Endothelial cell of hepatic sinusoid (primary cell): ENCODE data around the gene METTL4.

Experiments used
- in situ Hi-C: cut with HindIII; loops from 2 replicates; pipeline ENCODE4 v1.10.0; 2017; ENCODE audit warnings: low sequenced_read_pairs

METTL4 gene, protein sequence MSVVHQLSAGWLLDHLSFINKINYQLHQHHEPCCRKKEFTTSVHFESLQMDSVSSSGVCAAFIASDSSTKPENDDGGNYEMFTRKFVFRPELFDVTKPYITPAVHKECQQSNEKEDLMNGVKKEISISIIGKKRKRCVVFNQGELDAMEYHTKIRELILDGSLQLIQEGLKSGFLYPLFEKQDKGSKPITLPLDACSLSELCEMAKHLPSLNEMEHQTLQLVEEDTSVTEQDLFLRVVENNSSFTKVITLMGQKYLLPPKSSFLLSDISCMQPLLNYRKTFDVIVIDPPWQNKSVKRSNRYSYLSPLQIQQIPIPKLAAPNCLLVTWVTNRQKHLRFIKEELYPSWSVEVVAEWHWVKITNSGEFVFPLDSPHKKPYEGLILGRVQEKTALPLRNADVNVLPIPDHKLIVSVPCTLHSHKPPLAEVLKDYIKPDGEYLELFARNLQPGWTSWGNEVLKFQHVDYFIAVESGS

DNA sequence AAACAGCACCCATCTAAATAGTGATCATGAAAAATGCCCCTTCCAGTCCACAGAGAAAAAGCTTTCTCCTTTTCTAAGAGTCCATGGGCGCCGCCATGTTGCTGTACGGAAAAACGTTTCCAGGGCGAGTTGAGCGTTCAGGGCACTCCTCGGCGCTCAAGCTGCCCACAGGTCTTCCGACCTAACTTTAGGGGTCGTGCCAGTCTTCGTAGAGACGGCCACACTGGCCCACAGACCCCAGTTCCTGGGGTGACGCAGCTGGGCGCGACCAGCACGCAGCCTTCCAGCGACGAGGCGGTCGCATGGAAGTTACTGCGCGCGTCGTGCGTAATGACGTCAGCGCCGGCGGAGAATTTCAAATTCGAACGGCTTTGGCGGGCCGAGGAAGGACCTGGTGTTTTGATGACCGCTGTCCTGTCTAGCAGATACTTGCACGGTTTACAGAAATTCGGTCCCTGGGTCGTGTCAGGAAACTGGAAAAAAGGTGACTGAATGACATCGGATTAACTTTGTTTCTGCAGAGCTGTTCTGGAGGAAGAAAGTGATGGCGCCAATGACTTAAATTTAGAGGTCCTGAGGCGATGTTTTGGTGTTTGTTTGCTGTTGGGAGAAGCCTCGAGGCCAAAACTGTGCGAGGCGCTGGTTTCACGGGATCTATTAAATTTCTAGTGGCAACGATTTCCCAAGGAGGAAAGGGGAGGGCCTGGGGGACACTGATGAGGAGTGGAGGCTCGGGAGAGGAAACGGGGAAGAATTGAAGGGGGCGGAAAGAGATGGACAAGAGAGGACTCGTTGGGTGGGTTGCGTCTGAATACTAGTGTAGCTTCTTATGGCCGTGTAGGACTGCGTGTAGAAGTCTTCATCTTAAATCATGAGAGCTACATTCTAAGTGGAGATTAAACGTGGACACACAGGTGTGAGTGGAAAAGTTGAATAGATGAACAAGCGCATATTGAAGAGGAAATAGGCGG lies at the start of gene METTL4, which contains the start of gene NDC80:
Gene METTL4 (minus strand): TSS at position 306 of the 971 bp plus-strand sequence. CDS start 4,289 bp downstream, outside the sequence.
Gene NDC80 (plus strand): TSS at position 358 of the 971 bp plus-strand sequence. CDS start 1,429 bp downstream, outside the sequence.
- in situ Hi-C loops = loop anchor here (25.0 kb wide), 1 partner anchor 984 kb away; no protein-coding TSS in a partner anchor

DNA sequence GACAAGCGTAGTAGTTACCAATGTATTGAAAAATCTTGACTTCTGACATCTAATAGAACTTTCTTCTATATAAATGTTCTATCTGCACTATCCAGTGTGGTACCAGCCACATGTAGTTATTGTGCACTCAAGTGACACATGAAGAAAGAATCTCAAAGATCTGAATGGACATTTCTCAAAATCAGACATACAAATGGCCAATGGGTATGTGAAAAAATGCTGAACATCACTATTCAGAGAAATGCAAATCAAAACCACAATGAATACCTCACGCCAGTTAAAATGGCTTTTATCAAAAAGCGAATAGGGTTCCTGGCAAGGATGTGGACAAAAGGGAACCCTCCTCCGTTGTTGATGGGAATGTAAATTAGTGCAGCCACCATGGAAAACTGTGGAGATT lies 46.7 kb upstream of the METTL4 start:
- in situ Hi-C loops = no loop called here

DNA sequence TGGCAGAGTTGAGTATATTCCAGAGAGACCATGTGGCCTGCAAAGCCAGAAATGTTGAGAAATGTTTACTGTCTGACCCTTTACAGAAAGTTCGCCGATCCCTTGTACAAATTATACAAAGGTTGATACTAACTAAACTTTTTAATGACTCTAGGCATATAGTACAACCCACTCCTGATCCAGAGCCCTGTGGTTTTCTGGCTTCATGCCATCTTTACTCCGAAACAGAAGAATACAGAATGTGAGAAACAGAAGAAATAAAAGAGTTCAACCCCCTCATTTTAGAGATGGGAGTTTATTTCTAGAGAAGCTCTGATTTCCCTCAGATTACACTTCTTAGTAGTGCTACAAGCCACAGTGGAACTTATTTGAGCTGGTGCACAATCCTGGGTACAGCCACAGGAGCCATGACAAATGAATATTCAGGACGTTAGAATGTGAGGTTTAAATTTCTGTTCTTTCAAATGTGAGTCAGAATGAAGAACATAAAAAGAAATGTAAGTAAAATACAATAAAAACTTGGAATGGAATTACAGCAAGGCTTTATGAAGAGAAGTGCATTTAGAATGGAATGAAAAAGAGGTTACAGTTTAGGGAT lies 46.2 kb upstream of the METTL4 start:
- in situ Hi-C loops = no loop called here

DNA sequence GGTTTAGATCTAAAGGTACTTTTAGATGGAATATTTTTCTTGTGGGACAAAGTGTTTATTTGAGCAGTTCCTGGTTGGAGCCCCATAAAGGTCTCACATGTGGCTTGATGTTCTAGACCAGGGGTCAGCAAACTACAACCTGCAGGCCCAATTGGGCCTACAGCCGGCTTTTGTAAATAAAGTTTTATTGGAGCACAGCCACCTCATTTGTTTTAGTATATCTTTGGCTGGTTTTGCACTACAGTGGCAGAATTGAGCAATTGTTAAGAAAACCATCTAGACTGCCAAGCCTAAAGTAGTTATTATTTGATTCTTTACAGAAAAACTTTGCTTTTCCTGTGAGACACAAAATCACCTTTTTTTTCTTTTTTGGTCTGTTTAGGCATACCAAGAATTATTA lies 41.7 kb upstream of the METTL4 start:
- in situ Hi-C loops = no loop called here

DNA sequence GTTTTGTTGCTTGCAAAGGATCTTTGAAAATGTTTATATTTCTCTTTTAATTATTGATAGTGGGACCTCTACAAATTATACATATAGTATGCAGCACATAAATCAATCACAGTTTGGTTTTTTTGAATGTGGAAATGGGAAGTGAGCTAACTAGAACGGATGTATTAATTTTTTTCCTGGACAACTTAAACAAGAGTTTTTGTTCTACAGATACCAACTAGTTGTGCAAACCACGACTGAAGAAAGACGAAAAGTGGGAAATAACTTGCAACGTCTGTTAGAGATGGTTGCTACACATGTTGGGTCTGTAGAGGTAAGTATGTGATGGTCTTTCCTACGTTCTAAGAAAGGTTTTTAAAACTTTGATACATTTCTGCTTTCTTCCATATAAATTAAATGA lies 39.2 kb upstream of the METTL4 start:
- in situ Hi-C loops = no loop called here

DNA sequence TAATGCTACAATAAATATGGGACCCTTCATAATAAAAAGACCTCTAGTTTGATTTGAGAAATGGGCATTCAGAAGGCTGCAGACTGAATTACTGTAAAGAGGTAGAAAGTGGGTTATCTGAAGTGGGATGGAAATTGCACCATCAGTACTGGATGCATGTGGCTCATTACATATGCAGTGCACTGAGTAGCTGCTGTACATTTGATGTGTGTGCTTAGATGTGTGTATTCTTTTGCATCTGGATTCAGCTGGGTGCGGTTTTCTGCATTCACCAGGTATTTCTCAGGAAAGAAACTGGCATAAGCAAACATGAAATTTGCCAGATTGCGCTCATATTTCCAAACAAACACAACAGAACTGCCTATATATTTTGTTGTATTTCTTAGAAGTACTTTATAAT lies 38.3 kb upstream of the METTL4 start:
- in situ Hi-C loops = loop anchor here (5.0 kb wide), 2 partner anchors 48 to 52 kb away; partner anchors contain the start of gene SMCHD1

DNA sequence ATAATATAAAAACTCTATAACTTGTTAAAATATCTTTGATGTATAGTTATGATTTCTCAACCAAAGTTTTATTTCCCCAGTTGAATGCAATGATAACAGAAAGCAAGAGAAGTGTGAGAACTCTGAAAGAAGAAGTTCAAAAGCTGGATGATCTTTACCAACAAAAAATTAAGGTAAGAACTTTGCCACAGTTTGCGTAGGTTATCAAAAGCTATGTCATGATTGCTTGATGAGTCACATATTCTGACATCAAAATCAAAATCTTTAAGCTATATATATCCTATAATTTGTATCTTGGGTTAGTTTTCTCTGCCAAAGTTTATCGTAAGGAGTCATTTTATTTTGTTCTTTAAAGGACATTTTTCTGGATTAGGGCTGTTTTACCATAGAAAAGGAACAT lies 35.0 kb upstream of the METTL4 start:
- in situ Hi-C loops = loop anchor here (5.0 kb wide), 2 partner anchors 49 to 51 kb away; partner anchors contain the start of gene SMCHD1

DNA sequence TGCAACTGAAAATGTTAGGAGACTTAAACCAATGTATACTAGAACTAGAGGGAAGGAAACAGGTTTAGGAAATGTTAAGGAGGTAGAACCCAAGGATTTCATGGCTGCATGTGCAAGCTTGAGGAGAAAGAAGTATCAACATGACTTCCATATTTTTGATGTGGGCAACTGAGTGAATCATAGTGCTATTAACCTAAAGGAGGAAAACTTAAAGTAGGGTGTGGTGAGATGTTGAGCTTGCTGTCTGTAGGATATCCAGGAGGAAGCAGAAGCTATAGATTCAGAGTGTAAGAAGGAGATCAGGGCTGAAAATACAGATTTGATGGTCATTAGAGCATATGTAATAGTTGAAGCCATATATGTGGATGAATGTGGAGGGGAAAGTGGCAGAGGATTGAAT lies 31.5 kb upstream of the METTL4 start:
- in situ Hi-C loops = no loop called here

DNA sequence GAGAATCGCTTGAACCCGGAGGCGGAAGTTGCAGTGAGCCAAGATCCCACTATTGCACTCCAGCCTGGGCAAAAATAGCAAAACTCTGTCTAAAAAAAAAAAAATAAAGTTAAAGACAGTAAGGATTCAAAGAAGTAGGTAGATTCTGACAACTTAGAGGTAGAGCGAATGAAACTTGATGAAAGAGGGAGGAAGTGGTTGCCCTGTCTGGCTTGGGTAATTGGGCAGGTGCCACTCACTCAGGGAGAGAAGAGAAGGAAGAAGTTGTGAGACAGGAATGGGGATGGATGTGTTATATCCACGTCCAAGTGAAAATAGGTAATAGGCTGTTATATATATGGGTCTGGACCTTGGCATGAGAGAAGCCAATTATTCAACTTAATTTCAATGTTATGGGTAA lies 26.3 kb upstream of the METTL4 start:
- in situ Hi-C loops = no loop called here

DNA sequence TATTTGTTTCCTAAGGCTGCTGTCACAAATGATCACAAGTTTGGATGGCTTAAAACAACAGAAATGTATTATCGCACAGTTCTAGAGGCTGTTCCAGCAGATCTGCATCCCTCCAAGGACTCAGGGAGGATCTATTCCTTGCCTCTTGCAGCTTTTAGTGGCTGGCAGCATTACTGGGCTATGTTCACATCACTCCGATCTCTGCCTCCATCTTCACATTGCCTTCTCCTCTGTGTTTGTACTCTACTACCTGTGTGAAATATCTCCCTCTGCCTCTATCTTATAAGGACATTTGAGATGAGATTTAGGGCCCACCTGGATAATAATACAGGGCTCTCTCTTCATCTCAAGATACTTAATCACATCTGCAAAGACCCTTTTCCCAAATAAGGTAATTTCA lies 19.0 kb upstream of the METTL4 start:
- in situ Hi-C loops = no loop called here

DNA sequence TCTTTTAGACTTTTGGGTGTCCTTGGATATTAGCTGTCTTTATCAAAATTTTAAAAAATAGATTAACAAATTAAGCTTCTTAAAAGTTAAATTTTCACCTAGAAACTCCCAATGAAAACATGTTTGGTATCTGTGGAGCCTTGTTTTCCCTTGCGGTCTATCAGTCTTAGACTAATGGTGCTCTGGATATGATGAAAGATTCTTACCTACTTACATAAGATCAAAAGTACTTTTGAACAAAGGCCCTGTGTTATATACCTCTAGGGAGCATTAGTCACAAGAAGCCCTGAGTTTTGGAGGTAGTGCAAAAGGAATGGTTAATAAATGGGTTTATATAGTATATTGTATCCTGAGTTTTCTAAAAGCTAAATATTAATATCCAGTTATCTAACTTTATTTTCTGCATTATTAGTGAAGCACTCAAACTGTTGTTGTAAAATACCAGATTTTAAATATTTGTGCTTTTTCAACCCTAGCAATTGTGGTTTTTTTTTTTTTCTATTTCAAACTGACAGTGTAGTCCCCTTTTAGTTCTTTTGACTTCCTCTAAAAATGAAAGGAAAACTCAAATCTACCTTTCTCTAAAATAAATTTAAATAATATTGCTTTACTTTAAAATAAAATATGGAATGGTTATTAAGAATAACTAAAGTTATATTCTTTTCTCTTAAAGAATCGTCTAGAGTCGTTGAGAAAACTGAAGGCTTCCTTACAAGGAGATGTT lies 18.2 kb upstream of the METTL4 start:
- in situ Hi-C loops = loop anchor here (5.0 kb wide), 1 partner anchor 78 kb away; no protein-coding TSS in a partner anchor

DNA sequence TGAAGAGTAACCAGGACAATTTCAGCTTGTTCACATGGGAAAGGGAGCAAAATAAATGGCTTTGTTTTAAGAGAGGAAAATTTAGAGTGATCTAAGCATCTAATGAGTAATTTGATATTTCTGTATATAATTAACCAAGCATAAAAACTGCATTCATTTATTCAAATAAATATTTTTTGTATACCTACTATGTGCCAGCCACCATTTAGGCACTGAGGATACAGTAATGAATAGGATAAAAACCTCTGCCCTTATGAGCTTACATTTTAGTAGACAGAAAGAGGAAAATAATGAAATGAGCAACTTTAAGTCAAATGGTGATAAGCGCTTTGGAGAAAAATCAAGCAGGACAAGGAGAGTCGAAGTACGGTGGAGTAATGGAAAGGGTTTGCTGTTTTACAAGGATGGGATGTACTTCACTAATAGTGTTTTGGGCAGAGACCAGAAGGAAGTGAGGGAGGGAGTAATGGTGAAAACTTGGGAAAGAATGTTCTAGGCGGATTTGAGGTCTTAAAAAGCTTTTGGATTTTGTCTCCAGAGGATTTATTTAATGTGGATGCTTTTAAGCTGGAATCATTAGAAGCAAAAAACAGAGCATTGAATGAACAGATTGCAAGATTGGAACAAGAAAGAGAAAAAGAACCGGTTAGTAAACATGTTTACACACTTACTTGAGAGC lies 17.5 kb upstream of the METTL4 start:
- in situ Hi-C loops = loop anchor here (5.0 kb wide), 1 partner anchor 78 kb away; no protein-coding TSS in a partner anchor

DNA sequence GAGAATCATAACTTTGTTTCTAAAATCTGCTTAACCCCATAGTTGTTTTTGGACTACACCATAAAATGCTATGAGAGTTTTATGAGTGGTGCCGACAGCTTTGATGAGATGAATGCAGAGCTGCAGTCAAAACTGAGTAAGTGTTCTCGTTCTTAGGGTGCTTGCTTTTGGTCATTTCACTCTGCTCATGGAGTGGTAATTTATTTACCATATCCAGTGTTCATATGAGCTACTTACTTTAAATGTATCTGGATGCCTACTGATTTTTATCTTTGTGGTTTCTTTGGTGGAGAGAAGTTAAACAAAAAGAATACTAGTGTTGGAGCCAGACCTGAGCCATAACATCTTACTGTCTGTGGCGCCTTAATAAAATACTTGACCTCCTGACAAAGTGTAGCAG lies 16.5 kb upstream of the METTL4 start:
- in situ Hi-C loops = loop anchor here (5.0 kb wide), 1 partner anchor 80 kb away; no protein-coding TSS in a partner anchor

DNA sequence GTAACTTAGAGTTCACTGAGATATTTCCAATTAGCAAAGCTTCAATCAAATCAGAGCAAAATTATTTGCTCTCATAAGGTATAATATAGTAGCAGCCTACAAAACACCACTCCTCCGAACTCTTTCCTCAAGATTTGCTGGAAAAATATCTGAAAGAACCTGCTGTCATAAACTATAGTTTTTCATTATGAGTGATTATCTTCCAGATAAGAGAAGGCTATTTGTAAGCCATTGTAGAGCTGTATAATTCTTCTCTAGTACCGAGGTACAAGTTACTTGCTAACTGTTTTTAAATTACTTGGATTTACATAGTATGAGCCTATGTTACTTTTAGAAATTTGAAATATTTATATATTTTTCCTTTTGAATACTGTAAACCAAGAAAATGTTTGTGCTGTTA lies 2.1 kb upstream of the METTL4 start:
- in situ Hi-C loops = loop anchor here (25.0 kb wide), 1 partner anchor 986 kb away; no protein-coding TSS in a partner anchor

DNA sequence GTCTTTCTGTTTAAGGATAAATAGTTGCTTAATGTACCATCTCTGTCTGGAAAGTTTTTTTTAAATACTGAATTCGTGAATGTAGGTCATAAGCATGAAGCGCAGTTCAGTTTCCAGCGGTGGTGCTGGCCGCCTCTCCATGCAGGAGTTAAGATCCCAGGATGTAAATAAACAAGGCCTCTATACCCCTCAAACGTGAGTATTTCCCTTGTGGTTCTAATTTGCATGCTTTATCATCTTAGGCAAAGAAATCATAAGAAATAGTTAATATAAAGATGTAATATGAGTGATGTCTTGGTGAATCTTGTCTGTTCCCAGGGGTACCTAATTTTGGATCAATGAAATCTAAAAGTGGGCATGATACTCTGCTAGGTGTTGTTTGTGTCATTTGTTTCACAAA lies 1.6 kb upstream of the METTL4 start:
- in situ Hi-C loops = loop anchor here (25.0 kb wide), 1 partner anchor 986 kb away; no protein-coding TSS in a partner anchor

DNA sequence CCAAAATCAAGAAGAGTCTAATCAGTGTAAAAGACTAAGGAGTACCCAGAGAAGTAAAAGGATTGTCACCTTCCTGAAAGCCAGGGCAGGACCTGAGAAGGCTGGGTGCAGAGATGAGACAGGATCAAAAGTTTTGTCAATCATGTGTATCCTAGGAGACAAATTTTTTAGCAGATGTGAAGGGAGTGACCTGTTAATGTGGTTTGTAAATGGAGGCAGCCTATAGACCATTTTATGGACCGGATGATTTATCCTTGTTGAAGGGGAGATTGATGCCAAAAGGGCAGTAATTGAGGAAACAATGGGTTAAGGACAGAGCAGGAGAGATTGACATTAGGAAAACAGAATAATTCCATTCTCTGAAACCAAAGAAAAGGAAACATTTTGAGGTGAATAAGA lies 865 bp upstream of the METTL4 start:
- in situ Hi-C loops = loop anchor here (25.0 kb wide), 1 partner anchor 985 kb away; no protein-coding TSS in a partner anchor

DNA sequence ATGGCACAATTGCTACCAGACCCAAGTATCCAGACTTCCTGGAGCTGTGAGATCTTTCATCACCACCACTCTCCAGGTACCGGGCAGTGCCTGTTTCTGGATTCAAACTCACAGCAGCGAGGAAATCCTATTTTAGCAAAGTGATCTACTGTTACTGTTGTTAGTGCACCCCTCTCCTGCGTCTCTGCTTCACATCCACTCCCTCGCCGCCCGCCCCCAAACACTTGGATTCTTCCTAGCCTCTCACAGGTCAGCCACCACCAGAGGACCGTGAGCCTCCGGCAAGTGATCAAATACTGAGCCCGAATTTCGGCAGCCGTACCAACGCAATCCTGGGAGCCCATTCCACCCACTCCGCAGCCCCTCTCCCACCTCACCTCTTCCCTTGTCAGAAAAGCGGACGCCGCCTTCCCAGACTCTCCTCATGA lies 519 bp downstream of the METTL4 start:
- in situ Hi-C loops = loop anchor here (25.0 kb wide), 1 partner anchor 983 kb away; no protein-coding TSS in a partner anchor

DNA sequence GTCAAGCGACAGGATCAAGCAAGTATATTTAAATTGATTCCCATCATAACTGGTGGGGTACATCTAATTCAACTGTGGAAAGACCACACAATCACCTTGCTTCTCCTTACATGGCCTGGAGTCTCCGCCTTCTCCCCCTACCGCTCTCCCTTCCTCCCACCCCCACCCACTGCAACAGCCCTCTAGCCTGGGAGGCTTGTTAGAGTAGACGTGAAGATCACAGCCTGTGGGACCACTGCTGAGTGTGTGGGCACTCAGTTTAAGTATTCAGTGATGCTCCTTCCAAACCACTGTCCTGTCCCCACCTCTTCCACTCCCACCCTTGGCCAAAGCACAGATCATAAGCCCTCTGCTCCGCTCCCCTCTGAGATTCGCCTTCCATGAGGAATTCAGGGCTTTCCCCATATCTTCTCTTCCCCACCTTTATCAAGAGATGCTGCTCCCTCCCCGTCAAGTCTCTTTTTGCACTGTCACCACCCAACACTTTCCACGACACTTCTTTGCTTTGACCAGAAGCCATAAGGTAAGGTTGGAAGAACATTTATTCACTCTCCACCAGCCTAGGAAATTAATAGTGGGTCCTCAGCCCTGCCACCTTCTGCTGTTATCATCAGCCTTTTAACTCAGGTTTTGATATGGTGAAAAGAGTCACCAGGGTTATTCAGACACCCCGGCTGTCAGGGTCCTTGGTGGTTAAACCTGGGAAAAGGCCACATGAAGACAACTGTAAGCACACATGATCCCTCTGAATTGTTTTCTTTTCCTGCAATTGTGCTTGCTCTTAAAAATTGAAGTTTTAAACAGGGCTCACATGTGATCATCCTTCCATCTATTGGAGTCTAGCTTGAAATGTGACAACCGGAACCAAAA lies 1.7 kb downstream of the METTL4 start:
- in situ Hi-C loops = loop anchor here (25.0 kb wide), 1 partner anchor 982 kb away; no protein-coding TSS in a partner anchor
